HepG2 (cell line): ENCODE data around the gene SLC4A5. TPM values are rescaled to one million over a fixed set of nuclear protein-coding genes. Genes with fewer than 3 reads are reported as not detected.

Experiments
- DPF2 ChIP-seq: sonication (generic); formaldehyde crosslinking; IDR thresholded peaks from 2 replicates; pipeline ENCODE4 v1.4.0; 2020; ENCODE audit warnings: mild to moderate bottlenecking, low read depth, missing genetic modification reagents, borderline replicate concordance
- FOSL1 ChIP-seq: sonication (generic); formaldehyde crosslinking; IDR thresholded peaks from 2 replicates; pipeline ENCODE4 v1.9.0; 2021; ENCODE audit warnings: missing genetic modification reagents, borderline replicate concordance
- FOXC1 ChIP-seq: sonication (generic); formaldehyde crosslinking; IDR thresholded peaks from 2 replicates; pipeline ENCODE4 v1.8.0; 2022; ENCODE audit warnings: mild to moderate bottlenecking, missing genetic modification reagents, borderline replicate concordance
- HDAC1 ChIP-seq: sonication (generic); formaldehyde crosslinking; IDR thresholded peaks from 2 replicates; pipeline ENCODE4 v1.5.1; 2020; ENCODE audit warnings: mild to moderate bottlenecking, missing genetic modification reagents
- HNF4G ChIP-seq, 2 experiments: sonication (generic) in 1 of 2; formaldehyde crosslinking in 1 of 2; IDR thresholded peaks; 2 replicates each; pipeline versions ENCODE4 v1.4.0 to v1.6.1; 2011 to 2020; ENCODE audit warnings: borderline replicate concordance in 2 of 2, low read depth in 2 of 2, mild to moderate bottlenecking in 2 of 2, low read length in 1 of 2, missing genetic modification reagents in 1 of 2, moderate library complexity in 1 of 2
- HNRNPUL1 ChIP-seq: fragments of 200-400 bp; formaldehyde crosslinking; IDR thresholded peaks from 2 replicates; pipeline ENCODE4 v1.6.1; 2017; ENCODE audit warnings: low read depth, mild to moderate bottlenecking, low read length, moderate library complexity
- HOXD1 ChIP-seq: sonication (generic); formaldehyde crosslinking; IDR thresholded peaks from 2 replicates; pipeline ENCODE4 v1.5.0; 2020; ENCODE audit warnings: missing genetic modification reagents
- KLF12 ChIP-seq: sonication (generic); formaldehyde crosslinking; IDR thresholded peaks from 2 replicates; pipeline ENCODE4 v1.4.0; 2020; ENCODE audit warnings: missing genetic modification reagents, borderline replicate concordance
- PHF20 ChIP-seq: sonication (generic); formaldehyde crosslinking; IDR thresholded peaks from 2 replicates; pipeline ENCODE4 v1.5.0; 2020; ENCODE audit warnings: mild to moderate bottlenecking, missing genetic modification reagents
- PITX1 ChIP-seq: sonication (generic); formaldehyde crosslinking; IDR thresholded peaks from 2 replicates; pipeline ENCODE4 v1.5.1; 2020; ENCODE audit warnings: mild to moderate bottlenecking, missing genetic modification reagents
- POGZ ChIP-seq: sonication (generic); formaldehyde crosslinking; IDR thresholded peaks from 2 replicates; pipeline ENCODE4 v1.4.0; 2020; ENCODE audit warnings: mild to moderate bottlenecking, missing genetic modification reagents
- RFX5 ChIP-seq: IDR thresholded peaks from 2 replicates; pipeline ENCODE4 v1.6.1; 2011; ENCODE audit warnings: low read depth, low read length, improper control_type of control experiment
- RORA ChIP-seq: sonication (generic); formaldehyde crosslinking; IDR thresholded peaks from 2 replicates; pipeline ENCODE4 v1.5.0; 2020; ENCODE audit warnings: mild to moderate bottlenecking, missing genetic modification reagents, moderate library complexity
- ZKSCAN8 ChIP-seq: IDR thresholded peaks from 2 replicates; pipeline ENCODE4 v1.6.1; 2016; ENCODE audit warnings: borderline replicate concordance, missing genetic modification reagents, missing compliant biosample characterization
- ZMYM3 ChIP-seq: sonication (generic); formaldehyde crosslinking; IDR thresholded peaks from 2 replicates; pipeline ENCODE4 v1.5.1; 2020; ENCODE audit warnings: mild to moderate bottlenecking, missing genetic modification reagents
- ZNF430 ChIP-seq: sonication (generic); formaldehyde crosslinking; IDR thresholded peaks from 2 replicates; pipeline ENCODE4 v1.9.0; 2021; ENCODE audit warnings: mild to moderate bottlenecking, missing genetic modification reagents
- ZNF577 ChIP-seq: sonication (generic); formaldehyde crosslinking; IDR thresholded peaks from 2 replicates; pipeline ENCODE4 v1.4.0; 2020; ENCODE audit warnings: mild to moderate bottlenecking, low read depth, missing genetic modification reagents, borderline replicate concordance
- ZNF616 ChIP-seq: sonication (generic); formaldehyde crosslinking; IDR thresholded peaks from 2 replicates; pipeline ENCODE4 v1.5.0; 2020; ENCODE audit warnings: low read depth, mild to moderate bottlenecking, missing genetic modification reagents
- polyA plus RNA-seq, 8 experiments: library from polyadenylated mRNA; depleted of rRNA in 3 of 8; stranded (reverse) in 7 of 8; unstranded in 1 of 8; fragments of >200 nt; fragmentation: Illumina TruSeq in 4 of 8; extraction: Trizol in 4 of 8; gene quantifications; 2 replicates each; pipeline versions ENCODE4 v1.2.1 to v1.2.3, GENCODE V29; 2011 to 2016; ENCODE audit warnings: low read depth in 4 of 8, missing spikeins in 1 of 8, mixed read lengths in 1 of 8; ENCODE audit not compliant: insufficient read depth in 1 of 8
- total RNA-seq, 5 experiments: library from RNA; depleted of rRNA; stranded (reverse); fragments of >200 nt; fragmentation: Illumina TruSeq; extraction: Trizol; gene quantifications; 2 replicates each; pipeline ENCODE4 v1.2.3, GENCODE V29; 2016; ENCODE audit warnings: low read depth in 1 of 5
- TF ChIP-seq, protein P1 (sequence below): IDR thresholded peaks from 2 replicates; pipeline ENCODE4 v1.6.1; 2016; ENCODE audit warnings: missing genetic modification reagents, missing compliant biosample characterization
- TF ChIP-seq, protein P2 (sequence below): sonication (generic); formaldehyde crosslinking; IDR thresholded peaks from 2 replicates; pipeline ENCODE4 v1.4.0; 2020; ENCODE audit warnings: missing genetic modification reagents, borderline replicate concordance
- TF ChIP-seq, protein P3 (sequence below): IDR thresholded peaks from 2 replicates; pipeline ENCODE4 v1.6.1; 2016; ENCODE audit warnings: mild to moderate bottlenecking
- TF ChIP-seq, protein P4 (sequence below): IDR thresholded peaks from 2 replicates; pipeline ENCODE4 v1.6.1; 2016; ENCODE audit warnings: low read depth, borderline replicate concordance

Gene SLC4A5
- total and polyA plus RNA-seq, 2 of the 13 experiments (the other 11 are each of a cell fraction or from before 2014, with no cell fraction given): 0.50 TPM; not detected in 1

DNA sequence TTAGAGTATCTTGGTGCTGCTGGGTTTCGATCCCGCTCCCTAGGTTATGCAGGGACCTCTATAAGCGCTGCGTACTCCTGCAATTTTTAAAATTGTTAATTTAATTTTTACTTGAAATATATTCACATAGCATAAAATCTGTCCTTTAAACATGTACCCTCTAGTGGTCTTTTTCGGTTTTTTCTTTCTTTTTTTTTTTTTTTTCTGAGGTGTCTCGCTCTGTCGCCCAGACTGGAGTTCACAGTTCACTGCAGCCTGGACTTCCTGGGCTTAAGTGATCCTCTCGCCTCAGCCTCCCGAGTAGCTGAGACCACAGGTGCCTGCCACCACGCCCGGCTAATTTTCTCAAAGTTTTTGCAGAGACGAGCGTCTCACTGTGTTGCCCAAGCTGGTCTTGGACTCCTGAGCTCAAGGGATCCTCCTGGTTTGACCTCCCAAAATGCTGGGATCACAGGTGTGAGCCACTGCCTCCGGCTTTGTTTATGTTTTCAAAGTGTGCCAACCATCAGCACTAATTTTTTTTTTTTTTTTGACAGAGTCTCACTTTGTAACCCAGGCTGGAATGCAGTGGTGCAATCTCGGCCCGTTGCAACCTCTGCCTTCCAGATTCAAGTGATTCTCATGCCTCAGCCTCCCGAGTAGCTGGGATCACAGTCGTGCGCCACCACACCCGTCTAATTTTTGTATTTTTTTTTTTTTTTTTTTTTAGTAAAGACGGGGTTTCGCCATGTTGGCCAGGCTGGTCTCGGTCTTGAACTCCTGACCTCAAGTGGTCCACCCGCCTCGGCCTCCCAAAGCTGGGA is 164.0 kb downstream of the SLC4A5 start (continued):
- TF ChIP-seq, protein P1, sequence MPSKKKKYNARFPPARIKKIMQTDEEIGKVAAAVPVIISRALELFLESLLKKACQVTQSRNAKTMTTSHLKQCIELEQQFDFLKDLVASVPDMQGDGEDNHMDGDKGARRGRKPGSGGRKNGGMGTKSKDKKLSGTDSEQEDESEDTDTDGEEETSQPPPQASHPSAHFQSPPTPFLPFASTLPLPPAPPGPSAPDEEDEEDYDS (CRISPR knock-in tag): no peak
- TF ChIP-seq HNRNPUL1: no peak
- TF ChIP-seq, protein P2, sequence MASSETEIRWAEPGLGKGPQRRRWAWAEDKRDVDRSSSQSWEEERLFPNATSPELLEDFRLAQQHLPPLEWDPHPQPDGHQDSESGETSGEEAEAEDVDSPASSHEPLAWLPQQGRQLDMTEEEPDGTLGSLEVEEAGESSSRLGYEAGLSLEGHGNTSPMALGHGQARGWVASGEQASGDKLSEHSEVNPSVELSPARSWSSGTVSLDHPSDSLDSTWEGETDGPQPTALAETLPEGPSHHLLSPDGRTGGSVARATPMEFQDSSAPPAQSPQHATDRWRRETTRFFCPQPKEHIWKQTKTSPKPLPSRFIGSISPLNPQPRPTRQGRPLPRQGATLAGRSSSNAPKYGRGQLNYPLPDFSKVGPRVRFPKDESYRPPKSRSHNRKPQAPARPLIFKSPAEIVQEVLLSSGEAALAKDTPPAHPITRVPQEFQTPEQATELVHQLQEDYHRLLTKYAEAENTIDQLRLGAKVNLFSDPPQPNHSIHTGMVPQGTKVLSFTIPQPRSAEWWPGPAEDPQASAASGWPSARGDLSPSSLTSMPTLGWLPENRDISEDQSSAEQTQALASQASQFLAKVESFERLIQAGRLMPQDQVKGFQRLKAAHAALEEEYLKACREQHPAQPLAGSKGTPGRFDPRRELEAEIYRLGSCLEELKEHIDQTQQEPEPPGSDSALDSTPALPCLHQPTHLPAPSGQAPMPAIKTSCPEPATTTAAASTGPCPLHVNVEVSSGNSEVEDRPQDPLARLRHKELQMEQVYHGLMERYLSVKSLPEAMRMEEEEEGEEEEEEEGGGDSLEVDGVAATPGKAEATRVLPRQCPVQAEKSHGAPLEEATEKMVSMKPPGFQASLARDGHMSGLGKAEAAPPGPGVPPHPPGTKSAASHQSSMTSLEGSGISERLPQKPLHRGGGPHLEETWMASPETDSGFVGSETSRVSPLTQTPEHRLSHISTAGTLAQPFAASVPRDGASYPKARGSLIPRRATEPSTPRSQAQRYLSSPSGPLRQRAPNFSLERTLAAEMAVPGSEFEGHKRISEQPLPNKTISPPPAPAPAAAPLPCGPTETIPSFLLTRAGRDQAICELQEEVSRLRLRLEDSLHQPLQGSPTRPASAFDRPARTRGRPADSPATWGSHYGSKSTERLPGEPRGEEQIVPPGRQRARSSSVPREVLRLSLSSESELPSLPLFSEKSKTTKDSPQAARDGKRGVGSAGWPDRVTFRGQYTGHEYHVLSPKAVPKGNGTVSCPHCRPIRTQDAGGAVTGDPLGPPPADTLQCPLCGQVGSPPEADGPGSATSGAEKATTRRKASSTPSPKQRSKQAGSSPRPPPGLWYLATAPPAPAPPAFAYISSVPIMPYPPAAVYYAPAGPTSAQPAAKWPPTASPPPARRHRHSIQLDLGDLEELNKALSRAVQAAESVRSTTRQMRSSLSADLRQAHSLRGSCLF (CRISPR knock-in tag): no peak
- peak; percentile 95 for TF ChIP-seq ZMYM3 (CRISPR knock-in tag)
- TF ChIP-seq RFX5: no peak
- TF ChIP-seq HNF4G (IDR thresholded peaks at IDR 0.05; ENCODE audit: borderline replicate concordance, low read depth, low read length): peak; percentile 40; the same call in 1 of the 2 replicates
- TF ChIP-seq HNF4G (CRISPR knock-in tag; IDR thresholded peaks at IDR 0.05; ENCODE audit: borderline replicate concordance, low read depth): no peak; the same call in 1 of the 2 replicates
- TF ChIP-seq PHF20 (CRISPR knock-in tag): peak; percentile 24
- TF ChIP-seq ZNF577 (CRISPR knock-in tag): no peak
- TF ChIP-seq HDAC1 (CRISPR knock-in tag): peak; percentile 5; the same call in 1 of the 2 replicates
- TF ChIP-seq POGZ (CRISPR knock-in tag): no peak
- no peak for TF ChIP-seq FOXC1 (CRISPR knock-in tag)
- no peak for TF ChIP-seq DPF2 (CRISPR knock-in tag)
- TF ChIP-seq PITX1 (CRISPR knock-in tag): no peak; the same call in 1 of the 2 replicates
- TF ChIP-seq ZKSCAN8 (CRISPR knock-in tag): 0 out of 2 replicates have a peak, but pooled peaks have one; percentile 7
- TF ChIP-seq RORA (CRISPR knock-in tag): no peak
- no peak for TF ChIP-seq FOSL1 (CRISPR knock-in tag)
- TF ChIP-seq HOXD1 (CRISPR knock-in tag): no peak
- no peak for TF ChIP-seq ZNF430 (CRISPR knock-in tag)
- 0 out of 2 replicates have a peak, but pooled peaks have one; percentile 9 for TF ChIP-seq KLF12 (CRISPR knock-in tag)
- TF ChIP-seq, protein P3, sequence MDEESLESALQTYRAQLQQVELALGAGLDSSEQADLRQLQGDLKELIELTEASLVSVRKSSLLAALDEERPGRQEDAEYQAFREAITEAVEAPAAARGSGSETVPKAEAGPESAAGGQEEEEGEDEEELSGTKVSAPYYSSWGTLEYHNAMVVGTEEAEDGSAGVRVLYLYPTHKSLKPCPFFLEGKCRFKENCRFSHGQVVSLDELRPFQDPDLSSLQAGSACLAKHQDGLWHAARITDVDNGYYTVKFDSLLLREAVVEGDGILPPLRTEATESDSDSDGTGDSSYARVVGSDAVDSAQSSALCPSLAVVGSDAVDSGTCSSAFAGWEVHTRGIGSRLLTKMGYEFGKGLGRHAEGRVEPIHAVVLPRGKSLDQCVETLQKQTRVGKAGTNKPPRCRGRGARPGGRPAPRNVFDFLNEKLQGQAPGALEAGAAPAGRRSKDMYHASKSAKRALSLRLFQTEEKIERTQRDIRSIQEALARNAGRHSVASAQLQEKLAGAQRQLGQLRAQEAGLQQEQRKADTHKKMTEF (CRISPR knock-in tag): peak; percentile 46; the same call in 1 of the 2 replicates
- 0 out of 2 replicates have a peak, but pooled peaks have one; percentile 17 for TF ChIP-seq ZNF616
- TF ChIP-seq, protein P4, sequence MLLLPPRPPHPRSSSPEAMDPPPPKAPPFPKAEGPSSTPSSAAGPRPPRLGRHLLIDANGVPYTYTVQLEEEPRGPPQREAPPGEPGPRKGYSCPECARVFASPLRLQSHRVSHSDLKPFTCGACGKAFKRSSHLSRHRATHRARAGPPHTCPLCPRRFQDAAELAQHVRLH (CRISPR knock-in tag): 0 out of 2 replicates have a peak, but pooled peaks have one; percentile 13
